ENCODE data around the gene RFX4.
"Not testable (repeated sequence)": the region's sequence is repeated elsewhere in the genome, so short reads cannot be mapped to it uniquely, and the experiment has no call there.

RFX4 gene

DNA sequence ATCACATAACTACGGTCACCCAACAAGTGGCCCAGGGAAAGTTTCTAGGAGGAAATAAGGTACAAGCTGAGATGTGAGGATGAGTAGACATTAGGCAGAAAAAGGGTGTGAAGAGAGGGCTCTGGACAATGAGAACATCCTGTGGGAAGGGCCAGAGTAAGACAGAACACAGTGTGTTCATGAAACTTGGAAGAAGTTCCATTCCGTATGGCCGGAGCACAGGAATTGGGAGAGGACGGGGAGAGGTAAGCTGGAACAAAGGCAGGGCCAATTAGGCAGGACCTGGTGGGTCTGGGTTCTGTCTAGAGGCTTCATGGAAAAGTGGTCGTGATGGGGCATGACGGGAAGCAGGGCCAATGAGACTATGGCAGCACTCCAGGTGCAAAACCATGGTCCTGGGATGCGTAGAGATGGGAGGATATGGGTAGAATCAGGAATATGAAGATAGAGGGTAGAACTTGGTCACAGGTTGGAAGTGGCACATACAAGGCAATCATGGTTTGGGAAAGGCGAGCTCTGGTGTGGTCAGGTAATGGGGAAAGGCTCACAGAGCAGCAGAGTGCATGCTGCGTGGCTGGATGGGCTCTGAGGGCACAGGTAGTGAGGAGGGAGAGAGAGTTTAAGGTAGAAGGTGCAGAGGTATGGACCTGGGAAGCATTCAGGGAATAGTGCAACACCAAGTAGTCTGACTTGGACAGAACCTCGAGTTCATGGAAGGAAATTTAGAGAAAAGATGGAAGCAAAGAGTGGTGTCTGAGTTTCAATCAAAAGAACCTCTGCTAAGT is 93.0 kb downstream of the RFX4 start:
- Mint-ChIP-seq H3K9me3 (no peaks in the 10 kb centered on the region), H3K27me3 (peaks cover 30% of the 10 kb centered on the region), H3K36me3 (no peaks in the 10 kb centered on the region), H3K4me1 (no peaks in the 10 kb centered on the region), H3K4me3 (no peak overlapping the region), H3K27ac (no peak overlapping the region)
- ATAC-seq (ENCODE audit: low read depth) (no peak), DNase-seq (ENCODE audit: low spot score in 2 of 2) (no peak)

DNA sequence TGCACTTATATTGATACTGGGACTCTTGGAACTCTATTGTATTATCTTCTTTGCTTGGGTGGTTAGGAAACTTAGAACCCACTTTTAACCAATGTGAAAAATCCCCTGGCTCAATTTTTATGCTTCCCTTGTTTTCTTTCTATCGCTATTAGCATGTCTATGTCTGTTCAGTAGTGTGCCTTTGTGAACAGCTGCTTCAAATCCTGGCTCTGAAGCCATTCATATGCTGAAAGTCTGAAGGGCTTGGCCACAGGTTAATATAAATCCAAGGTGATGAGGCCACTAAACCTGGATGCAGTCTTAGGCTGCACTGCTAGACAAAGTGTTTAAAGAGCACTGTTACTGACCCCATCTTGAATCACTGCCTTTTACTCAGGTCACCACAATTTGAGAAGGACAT is 96.8 kb downstream of the RFX4 start:
- Mint-ChIP-seq H3K27me3 (peaks cover 19% of the 10 kb centered on the region), H3K9me3 (no peaks in the 10 kb centered on the region), H3K4me1 (no peaks in the 10 kb centered on the region), H3K27ac (no peak overlapping the region), H3K36me3 (no peaks in the 10 kb centered on the region), H3K4me3 (no peak overlapping the region)
- ATAC-seq (ENCODE audit: low read depth), result no peak
- DNase-seq (ENCODE audit: low spot score in 2 of 2), result no peak

DNA sequence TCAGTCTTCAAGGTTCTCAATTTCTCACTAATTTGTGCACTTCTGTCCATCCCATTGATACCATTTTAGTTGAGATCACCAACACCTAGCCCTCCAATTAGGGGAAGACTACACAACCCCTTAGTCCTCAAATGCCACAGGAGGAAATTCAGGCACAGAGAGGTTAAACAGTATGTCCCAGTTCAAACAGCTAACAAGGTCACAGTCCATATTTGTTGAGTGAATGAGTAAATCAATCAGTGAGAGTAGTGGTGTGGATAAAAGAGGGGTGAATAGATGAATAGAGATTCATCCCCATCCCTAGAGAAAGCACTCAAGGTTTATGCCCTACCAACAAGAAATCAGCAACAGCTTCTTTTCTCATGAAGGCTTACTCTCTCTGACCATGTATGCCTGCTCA is 97.5 kb downstream of the RFX4 start:
- Mint-ChIP-seq H3K4me1 (no peaks in the 10 kb centered on the region), H3K27me3 (peaks cover 15% of the 10 kb centered on the region), H3K9me3 (no peaks in the 10 kb centered on the region), H3K27ac (no peak overlapping the region), H3K36me3 (no peaks in the 10 kb centered on the region), H3K4me3 (no peak overlapping the region)
- DNase-seq (ENCODE audit: low spot score in 2 of 2) (no peak), ATAC-seq (ENCODE audit: low read depth) (no peak)

DNA sequence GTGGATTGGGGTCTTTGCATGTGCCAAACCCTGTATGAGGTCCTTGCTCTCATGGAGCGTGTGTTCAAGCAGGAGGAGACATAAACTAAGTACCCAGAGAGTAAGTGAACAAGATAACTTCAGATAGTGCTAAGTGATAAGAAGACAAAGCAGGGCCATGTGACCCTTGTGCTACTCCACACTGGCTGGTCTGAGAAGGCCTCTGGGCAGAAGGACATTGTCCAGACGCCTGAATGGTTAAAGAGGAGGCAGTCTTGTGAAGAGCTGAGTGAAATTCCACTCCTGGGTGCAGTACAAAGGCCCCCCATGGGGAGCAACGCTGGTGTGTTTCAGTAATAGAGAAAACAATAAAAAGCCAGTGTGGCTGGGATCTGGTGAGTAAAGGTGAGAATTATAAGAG is 98.4 kb downstream of the RFX4 start:
- DNase-seq (ENCODE audit: low spot score in 2 of 2) (no peak), ATAC-seq (ENCODE audit: low read depth) (no peak)
- no peaks in the 10 kb centered on the region for H3K9me3 Mint-ChIP-seq
- H3K27me3 Mint-ChIP-seq, result peaks cover 8% of the 10 kb centered on the region
- H3K36me3 Mint-ChIP-seq, result no peaks in the 10 kb centered on the region
- H3K27ac Mint-ChIP-seq, result no peak overlapping the region
- H3K4me3 Mint-ChIP-seq, result no peak overlapping the region
- H3K4me1 Mint-ChIP-seq, result no peaks in the 10 kb centered on the region

DNA sequence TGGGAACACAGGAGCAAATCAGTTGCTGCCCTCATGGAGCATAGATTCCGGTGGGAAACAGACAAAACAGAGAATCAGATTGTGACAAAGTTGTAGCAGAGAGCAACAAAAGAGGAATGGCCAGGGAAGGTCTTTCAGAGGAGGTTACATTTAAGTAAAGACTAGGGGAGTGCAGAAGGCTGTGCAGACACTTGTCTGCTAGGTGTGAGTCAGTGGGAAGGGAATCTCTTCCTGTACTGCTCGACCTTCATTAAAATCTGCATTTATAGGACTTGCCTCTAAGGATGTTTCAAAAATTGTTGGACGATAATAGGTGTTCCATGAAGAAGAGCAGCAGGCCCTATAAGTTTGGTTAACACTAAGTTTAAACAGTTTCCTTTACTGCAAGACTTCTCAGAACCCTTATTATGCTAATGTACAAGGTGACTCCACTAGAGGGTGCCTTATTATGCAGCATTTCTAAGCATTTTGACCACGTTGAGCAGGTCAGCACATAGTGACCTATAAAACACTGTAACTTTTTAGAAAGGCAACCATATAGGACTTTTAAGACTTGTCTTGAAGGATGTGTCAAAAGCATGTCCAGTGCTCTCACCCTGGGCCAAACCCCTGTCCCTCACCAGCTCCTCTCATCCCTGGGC is 99.9 kb downstream of the RFX4 start:
- DNase-seq (ENCODE audit: low spot score in 2 of 2) (no peak), ATAC-seq (ENCODE audit: low read depth) (no peak)
- no peak overlapping the region for H3K27ac Mint-ChIP-seq
- H3K27me3 Mint-ChIP-seq, result peaks cover 3% of the 10 kb centered on the region
- H3K36me3 Mint-ChIP-seq, result no peaks in the 10 kb centered on the region
- no peaks in the 10 kb centered on the region for H3K4me1 Mint-ChIP-seq
- no peaks in the 10 kb centered on the region for H3K9me3 Mint-ChIP-seq
- H3K4me3 Mint-ChIP-seq, result no peak overlapping the region

DNA sequence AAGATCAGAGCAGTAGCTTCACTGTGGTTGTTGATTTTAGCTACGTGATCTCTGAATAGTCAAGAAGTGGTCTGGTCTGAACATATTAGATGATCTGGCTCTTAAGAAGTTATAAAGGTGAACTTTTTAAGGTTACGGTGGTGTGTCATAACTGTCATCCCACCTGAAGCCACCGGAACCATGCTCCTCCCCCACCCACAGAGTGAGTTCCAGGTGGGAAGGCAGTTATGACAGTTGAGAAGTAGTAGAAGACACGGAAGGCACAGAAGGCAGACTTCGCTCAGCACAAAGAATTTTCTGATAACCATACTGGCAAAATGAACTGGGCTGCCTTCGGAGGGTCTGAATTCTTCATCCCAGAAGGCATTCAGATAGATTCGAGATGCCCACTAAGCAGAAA is 101.7 kb downstream of the RFX4 start:
- Mint-ChIP-seq H3K27ac (no peak overlapping the region), H3K4me3 (no peak overlapping the region), H3K4me1 (no peaks in the 10 kb centered on the region), H3K36me3 (no peaks in the 10 kb centered on the region), H3K9me3 (no peaks in the 10 kb centered on the region), H3K27me3 (peaks cover 3% of the 10 kb centered on the region)
- no peak for DNase-seq (ENCODE audit: low spot score in 2 of 2)
- ATAC-seq (ENCODE audit: low read depth), result no peak

DNA sequence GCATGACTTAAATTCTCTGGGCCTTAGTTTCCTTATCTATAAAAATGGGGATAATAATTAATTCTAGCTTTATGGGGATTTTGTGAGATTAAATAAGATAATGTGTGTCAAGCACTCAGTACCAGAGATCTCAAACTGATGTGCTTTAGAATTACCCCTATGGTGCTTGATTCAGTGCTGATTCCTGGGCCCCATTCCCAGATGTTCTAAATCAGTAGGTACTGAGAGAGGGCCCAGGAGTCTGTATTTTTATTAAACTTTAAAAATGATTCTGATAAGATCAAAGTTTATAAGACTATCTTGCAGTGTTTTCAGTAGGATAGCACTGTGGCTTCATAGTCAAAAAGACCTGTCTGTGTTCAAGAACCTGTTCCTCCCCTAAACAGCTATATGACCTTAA is 102.6 kb downstream of the RFX4 start:
- Mint-ChIP-seq H3K27me3 (peaks cover 2% of the 10 kb centered on the region), H3K4me3 (no peak overlapping the region), H3K27ac (no peak overlapping the region), H3K9me3 (no peaks in the 10 kb centered on the region), H3K4me1 (no peaks in the 10 kb centered on the region), H3K36me3 (no peaks in the 10 kb centered on the region)
- no peak for DNase-seq (ENCODE audit: low spot score in 2 of 2)
- ATAC-seq (ENCODE audit: low read depth), result no peak

DNA sequence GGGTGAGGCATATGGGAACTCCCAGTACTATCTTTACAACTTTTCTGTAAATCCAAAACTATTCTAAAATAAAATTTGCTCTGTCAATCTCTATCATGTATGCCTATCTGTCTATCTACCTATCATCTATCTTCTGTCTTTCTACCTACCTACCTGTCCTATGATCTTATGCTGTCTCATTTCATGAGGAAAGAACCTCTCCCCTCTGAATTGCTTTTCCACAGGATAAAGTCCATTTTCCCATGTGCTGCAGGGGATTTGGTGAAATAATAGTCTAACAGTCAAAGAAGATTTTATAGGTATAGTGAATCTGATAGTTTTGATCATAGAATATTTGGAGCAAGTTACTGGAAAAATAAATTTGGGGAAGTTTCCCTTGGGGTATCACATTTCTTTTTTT is 104.9 kb downstream of the RFX4 start:
- Mint-ChIP-seq H3K27ac (no peak overlapping the region), H3K27me3 (peaks cover 2% of the 10 kb centered on the region), H3K36me3 (no peaks in the 10 kb centered on the region), H3K9me3 (no peaks in the 10 kb centered on the region), H3K4me3 (no peak overlapping the region), H3K4me1 (no peaks in the 10 kb centered on the region)
- DNase-seq (ENCODE audit: low spot score in 2 of 2), result no peak
- no peak for ATAC-seq (ENCODE audit: low read depth)

DNA sequence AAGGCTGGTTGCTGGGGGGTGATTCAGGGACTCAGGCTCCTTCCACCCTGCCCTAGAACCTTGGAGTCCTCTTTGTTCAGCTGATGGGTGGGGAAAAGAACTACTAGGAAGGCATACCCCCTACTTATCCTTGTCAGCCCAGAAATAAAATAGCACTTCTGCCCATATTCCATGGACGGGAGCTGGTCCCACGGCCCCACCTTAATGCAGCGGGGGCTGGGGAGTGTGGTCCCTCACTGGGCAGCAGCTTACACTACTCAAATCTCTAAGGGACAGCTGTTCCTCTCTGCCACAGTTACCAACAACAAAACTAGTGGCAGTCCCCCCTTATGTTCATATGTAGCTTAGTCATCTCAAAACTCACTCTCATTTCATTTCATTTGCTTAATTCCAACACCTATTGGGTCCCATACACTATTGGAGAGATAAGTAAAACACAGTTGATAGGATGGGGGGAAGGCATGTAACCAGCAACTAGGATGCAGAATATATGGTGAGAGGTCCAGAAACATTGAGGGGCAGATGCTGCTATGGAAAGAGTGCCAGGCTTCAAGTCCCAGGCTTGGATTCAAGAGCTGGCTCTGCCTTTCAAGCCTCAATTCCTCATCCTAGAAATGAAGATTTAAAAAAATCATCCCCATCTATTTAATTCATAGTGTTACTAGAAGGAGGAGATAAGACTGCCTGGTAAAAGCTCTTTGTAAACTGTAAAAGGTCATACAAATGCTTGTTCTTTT is 107.9 kb downstream of the RFX4 start:
- Mint-ChIP-seq H3K4me1 (no peaks in the 10 kb centered on the region), H3K36me3 (no peaks in the 10 kb centered on the region), H3K4me3 (no peak overlapping the region), H3K27me3 (peaks cover 7% of the 10 kb centered on the region), H3K27ac (no peak overlapping the region), H3K9me3 (no peaks in the 10 kb centered on the region)
- no peak for ATAC-seq (ENCODE audit: low read depth)
- no peak for DNase-seq (ENCODE audit: low spot score in 2 of 2)

DNA sequence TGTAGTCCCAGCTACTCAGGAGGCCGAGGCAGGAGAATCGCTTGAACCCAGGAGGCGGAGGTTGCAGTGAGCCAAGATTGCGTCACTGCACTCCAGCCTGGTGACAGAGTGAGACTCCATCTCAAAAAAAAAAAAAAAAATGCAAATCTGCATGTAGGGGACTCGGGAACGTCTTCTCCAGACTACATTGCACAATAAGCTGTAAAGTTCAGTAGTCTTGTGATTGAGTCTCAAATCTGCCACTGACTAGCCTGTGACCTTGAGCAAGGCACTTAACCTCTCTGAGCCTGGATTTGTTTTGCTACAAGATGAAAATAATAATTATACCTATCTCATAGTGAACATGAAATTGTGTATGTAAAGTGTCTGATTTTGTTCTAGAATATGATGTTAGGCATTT is 109.2 kb downstream of the RFX4 start:
- DNase-seq (ENCODE audit: low spot score in 2 of 2); H3K4me1 Mint-ChIP-seq; H3K4me3 Mint-ChIP-seq; ATAC-seq (ENCODE audit: low read depth); H3K27ac Mint-ChIP-seq; H3K36me3 Mint-ChIP-seq; H3K9me3 Mint-ChIP-seq: not testable (repeated sequence)
- peaks cover 11% of the 10 kb centered on the region for H3K27me3 Mint-ChIP-seq

DNA sequence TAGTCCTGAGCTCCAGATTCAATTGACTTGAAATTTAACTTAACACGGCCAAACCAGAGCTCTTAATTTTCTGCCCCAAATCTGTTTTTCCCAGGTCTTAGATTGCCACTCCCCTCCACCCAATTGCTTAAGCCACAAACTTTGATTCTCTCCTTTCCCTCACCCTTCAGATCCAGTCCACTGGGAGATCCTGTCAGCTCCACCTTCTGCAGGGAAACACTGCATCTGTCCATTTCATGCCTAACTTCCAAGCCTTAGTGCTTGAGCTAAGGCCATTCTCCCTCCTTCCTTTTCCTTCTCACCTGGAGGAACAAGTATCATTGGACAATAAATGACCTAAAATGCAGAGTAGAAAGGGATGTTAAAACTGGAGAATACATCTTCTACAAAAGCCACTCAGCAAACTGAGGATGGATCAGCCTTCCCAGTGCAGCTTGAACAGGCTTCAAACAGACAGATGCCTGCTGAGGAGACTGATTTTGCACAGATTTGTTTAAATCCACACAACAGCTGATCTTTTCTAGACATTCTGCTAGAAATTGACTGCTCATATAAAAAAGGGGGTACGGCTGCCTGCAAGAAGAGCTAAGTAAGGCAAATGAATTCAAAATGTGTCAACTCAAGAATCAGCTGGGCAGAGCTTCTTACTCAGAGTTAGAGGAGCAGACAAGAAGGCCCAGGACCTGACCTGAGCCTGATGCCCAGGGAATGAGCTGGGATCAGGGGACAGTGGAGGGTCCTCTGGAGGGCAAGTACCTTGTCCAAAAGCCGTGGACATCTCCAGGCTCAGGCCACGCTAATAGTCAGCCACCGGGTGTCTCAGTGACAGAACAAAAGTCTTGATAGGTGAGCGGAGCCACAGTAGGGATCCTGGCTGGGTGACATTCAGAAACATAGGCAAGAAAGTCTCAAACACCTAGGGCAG is 110.4 kb downstream of the RFX4 start:
- DNase-seq (ENCODE audit: low spot score in 2 of 2) (no peak), ATAC-seq (ENCODE audit: low read depth) (no peak)
- no peaks in the 10 kb centered on the region for H3K4me1 Mint-ChIP-seq
- no peaks in the 10 kb centered on the region for H3K9me3 Mint-ChIP-seq
- H3K27me3 Mint-ChIP-seq, result peaks cover 12% of the 10 kb centered on the region
- no peaks in the 10 kb centered on the region for H3K36me3 Mint-ChIP-seq
- H3K27ac Mint-ChIP-seq, result no peak overlapping the region
- no peak overlapping the region for H3K4me3 Mint-ChIP-seq

DNA sequence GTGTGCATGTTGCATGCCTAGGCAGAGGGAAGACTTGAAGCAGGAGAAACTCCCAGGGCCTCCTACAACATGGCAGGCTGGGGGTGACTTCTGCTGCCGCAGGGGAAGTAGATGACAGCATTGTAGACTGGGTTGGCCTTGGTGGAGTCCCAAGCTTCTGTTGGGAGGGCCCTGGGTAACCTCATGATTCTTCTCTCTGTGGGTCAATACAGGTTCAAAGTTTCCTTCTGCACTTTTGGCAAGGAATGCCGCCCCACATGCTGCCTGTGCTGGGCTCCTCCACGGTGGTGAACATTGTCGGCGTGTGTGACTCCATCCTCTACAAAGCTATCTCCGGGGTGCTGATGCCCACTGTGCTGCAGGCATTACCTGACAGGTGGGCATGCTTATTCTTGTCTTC is 113.3 kb downstream of the RFX4 start:
- no peak overlapping the region for H3K4me3 Mint-ChIP-seq
- DNase-seq (ENCODE audit: low spot score in 2 of 2) (no peak), ATAC-seq (ENCODE audit: low read depth) (no peak)
- H3K9me3 Mint-ChIP-seq, result peaks cover 9% of the 10 kb centered on the region
- no peak overlapping the region for H3K27ac Mint-ChIP-seq
- H3K36me3 Mint-ChIP-seq, result peaks cover 6% of the 10 kb centered on the region
- H3K4me1 Mint-ChIP-seq, result no peaks in the 10 kb centered on the region
- peaks cover 14% of the 10 kb centered on the region for H3K27me3 Mint-ChIP-seq

DNA sequence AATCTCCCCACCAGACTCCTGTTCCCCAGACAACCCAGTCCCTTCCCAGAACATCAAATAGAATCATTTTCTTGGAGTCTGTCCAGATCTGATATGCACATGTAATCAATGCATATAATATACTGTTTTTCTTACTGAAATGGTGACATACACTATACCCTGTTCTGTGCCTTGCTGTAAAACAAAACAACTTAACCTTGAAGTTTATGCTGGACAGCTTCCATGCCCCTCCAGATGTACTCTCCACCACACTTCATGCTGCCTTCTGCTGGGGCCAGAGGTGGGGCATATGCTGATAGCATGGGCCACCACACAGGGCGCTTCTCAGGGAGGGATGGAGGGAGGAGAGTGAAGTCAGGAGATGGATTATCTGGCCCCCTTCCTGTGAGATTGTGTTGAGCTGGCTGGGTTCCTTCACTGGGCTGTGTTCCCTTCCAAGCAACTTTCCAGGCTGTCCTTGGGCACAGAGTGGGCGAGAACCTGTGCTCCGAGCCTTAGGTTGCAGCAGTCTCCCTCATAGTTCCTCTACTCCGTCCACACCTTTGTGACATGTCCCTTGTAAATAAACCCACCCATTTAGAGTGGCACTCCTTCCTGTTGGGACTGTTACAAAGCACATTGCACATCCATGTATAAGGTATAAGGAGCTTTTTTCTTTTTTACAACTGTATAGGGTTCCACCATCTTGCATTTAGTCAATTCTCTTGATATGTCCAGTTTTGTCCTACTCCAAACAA is 114.0 kb downstream of the RFX4 start:
- peaks cover 14% of the 10 kb centered on the region for H3K9me3 Mint-ChIP-seq
- no peaks in the 10 kb centered on the region for H3K4me1 Mint-ChIP-seq
- H3K4me3 Mint-ChIP-seq, result no peak overlapping the region
- ATAC-seq (ENCODE audit: low read depth) (no peak), DNase-seq (ENCODE audit: low spot score in 2 of 2) (no peak)
- peaks cover 10% of the 10 kb centered on the region for H3K36me3 Mint-ChIP-seq
- H3K27me3 Mint-ChIP-seq, result peaks cover 17% of the 10 kb centered on the region
- no peak overlapping the region for H3K27ac Mint-ChIP-seq
